WTC11 (cell line): Measurements from ENCODE around the gene PIGO. TPM values are rescaled to one million over a fixed set of nuclear protein-coding genes. Genes with fewer than 3 reads are reported as not detected.

Experiments
- ATF1 ChIP-seq: sonication (generic); formaldehyde crosslinking; IDR thresholded peaks from 2 replicates; pipeline ENCODE4 v1.8.1; 2023; ENCODE audit warnings: mild to moderate bottlenecking, moderate library complexity, missing genetic modification reagents
- CBFB ChIP-seq: sonication (generic); formaldehyde crosslinking; IDR thresholded peaks from 2 replicates; pipeline ENCODE4 v1.8.1; 2022; ENCODE audit warnings: mild to moderate bottlenecking, low read depth, missing genetic modification reagents
- ETV6 ChIP-seq: sonication (generic); formaldehyde crosslinking; IDR thresholded peaks from 2 replicates; pipeline ENCODE4 v1.8.1; 2022; ENCODE audit warnings: mild to moderate bottlenecking, missing genetic modification reagents
- FOXK1 ChIP-seq: sonication (generic); formaldehyde crosslinking; IDR thresholded peaks from 2 replicates; pipeline ENCODE4 v1.8.0; 2022; ENCODE audit warnings: mild to moderate bottlenecking, moderate library complexity, missing genetic modification reagents
- GTF2I ChIP-seq: fragments of 250-450 bp; sonication (Bioruptor Pico); conservative IDR thresholded peaks from 2 replicates; pipeline ENCODE4 v1.4.0; 2021; ENCODE audit warnings: mild to moderate bottlenecking
- MXD4 ChIP-seq: fragments of 250-450 bp; sonication (Bioruptor Pico); IDR thresholded peaks from 2 replicates; pipeline ENCODE4 v1.8.0; 2021; ENCODE audit warnings: mild to moderate bottlenecking, moderate library complexity, borderline replicate concordance
- MYBL2 ChIP-seq: sonication (generic); formaldehyde crosslinking; IDR thresholded peaks from 2 replicates; pipeline ENCODE4 v1.8.1; 2023; ENCODE audit warnings: mild to moderate bottlenecking, moderate library complexity, missing genetic modification reagents
- NFATC4 ChIP-seq: fragments of 250-450 bp; sonication (Bioruptor Pico); IDR thresholded peaks from 2 replicates; pipeline ENCODE4 v1.9.0; 2021; ENCODE audit warnings: mild to moderate bottlenecking
- NR3C1 ChIP-seq: sonication (generic); formaldehyde crosslinking; conservative IDR thresholded peaks from 2 replicates; pipeline ENCODE4 v1.8.1; 2023; ENCODE audit warnings: low read depth, mild to moderate bottlenecking, missing genetic modification reagents
- RELA ChIP-seq: sonication (generic); formaldehyde crosslinking; IDR thresholded peaks from 2 replicates; pipeline ENCODE4 v1.8.1; 2022; ENCODE audit warnings: missing genetic modification reagents, mild to moderate bottlenecking, borderline replicate concordance
- RORB ChIP-seq: fragments of 250-450 bp; sonication (Bioruptor Pico); IDR thresholded peaks from 2 replicates; pipeline ENCODE4 v1.9.0; 2021; ENCODE audit warnings: mild to moderate bottlenecking
- SMAD3 ChIP-seq: sonication (generic); formaldehyde crosslinking; IDR thresholded peaks from 2 replicates; pipeline ENCODE4 v1.8.0; 2022; ENCODE audit warnings: missing genetic modification reagents, mild to moderate bottlenecking, borderline replicate concordance
- TCF7 ChIP-seq: sonication (generic); formaldehyde crosslinking; IDR thresholded peaks from 2 replicates; pipeline ENCODE4 v1.8.0; 2022; ENCODE audit warnings: mild to moderate bottlenecking, low read depth, missing genetic modification reagents, moderate library complexity
- TEAD1 ChIP-seq: sonication (generic); formaldehyde crosslinking; IDR thresholded peaks from 2 replicates; pipeline ENCODE4 v1.8.0; 2022; ENCODE audit warnings: mild to moderate bottlenecking, missing genetic modification reagents
- ZNF121 ChIP-seq: sonication (generic); formaldehyde crosslinking; IDR thresholded peaks from 2 replicates; pipeline ENCODE4 v1.8.0; 2023; ENCODE audit warnings: missing genetic modification reagents
- ZNF138 ChIP-seq: sonication (generic); formaldehyde crosslinking; conservative IDR thresholded peaks from 2 replicates; pipeline ENCODE4 v1.8.1; 2022; ENCODE audit warnings: mild to moderate bottlenecking, moderate library complexity, missing genetic modification reagents
- ZNF219 ChIP-seq: sonication (generic); formaldehyde crosslinking; IDR thresholded peaks from 2 replicates; pipeline ENCODE4 v1.8.0; 2023; ENCODE audit warnings: missing genetic modification reagents, mild to moderate bottlenecking, borderline replicate concordance
- ZNF416 ChIP-seq: fragments of 250-450 bp; sonication (Bioruptor Pico); IDR thresholded peaks from 2 replicates; pipeline ENCODE4 v1.9.0; 2021; ENCODE audit warnings: mild to moderate bottlenecking, inconsistent platforms
- ZNF423 ChIP-seq: fragments of 250-450 bp; sonication (Bioruptor Pico); IDR thresholded peaks from 2 replicates; pipeline ENCODE4 v2.1.2; 2022; ENCODE audit warnings: mild to moderate bottlenecking, moderate library complexity
- total RNA-seq: library from RNA; stranded (reverse); gene quantifications from 3 replicates; pipeline ENCODE4 v1.2.3, GENCODE V29; 2021
- TF ChIP-seq, protein P1 (sequence below): sonication (generic); formaldehyde crosslinking; IDR thresholded peaks from 2 replicates; pipeline ENCODE4 v1.8.1; 2023; ENCODE audit warnings: mild to moderate bottlenecking, missing genetic modification reagents, moderate library complexity
- TF ChIP-seq, protein P2 (sequence below): fragments of 250-450 bp; sonication (Bioruptor Pico); IDR thresholded peaks from 2 replicates; pipeline ENCODE4 v1.9.0; 2021; ENCODE audit warnings: mild to moderate bottlenecking
- TF ChIP-seq, protein P3 (sequence below): fragments of 250-450 bp; sonication (Bioruptor Pico); conservative IDR thresholded peaks from 2 replicates; pipeline ENCODE4 v1.9.0; 2021; ENCODE audit warnings: mild to moderate bottlenecking
- TF ChIP-seq, protein P4 (sequence below): sonication (generic); formaldehyde crosslinking; IDR thresholded peaks from 2 replicates; pipeline ENCODE4 v1.8.1; 2023; ENCODE audit warnings: mild to moderate bottlenecking, missing genetic modification reagents, borderline replicate concordance
- TF ChIP-seq, protein P5 (sequence below): sonication (generic); formaldehyde crosslinking; IDR thresholded peaks from 2 replicates; pipeline ENCODE4 v1.8.0; 2023; ENCODE audit warnings: mild to moderate bottlenecking, missing genetic modification reagents
- TF ChIP-seq, protein P6 (sequence below): sonication (generic); formaldehyde crosslinking; IDR thresholded peaks from 2 replicates; pipeline ENCODE4 v1.8.0; 2022; ENCODE audit warnings: mild to moderate bottlenecking, missing genetic modification reagents
- TF ChIP-seq, protein P7 (sequence below): sonication (generic); formaldehyde crosslinking; IDR thresholded peaks from 2 replicates; pipeline ENCODE4 v1.8.1; 2022; ENCODE audit warnings: mild to moderate bottlenecking, missing genetic modification reagents, moderate library complexity, borderline replicate concordance

The PIGO gene
- total RNA-seq, 1 experiment from 2014 or later: 23.8 TPM

DNA sequence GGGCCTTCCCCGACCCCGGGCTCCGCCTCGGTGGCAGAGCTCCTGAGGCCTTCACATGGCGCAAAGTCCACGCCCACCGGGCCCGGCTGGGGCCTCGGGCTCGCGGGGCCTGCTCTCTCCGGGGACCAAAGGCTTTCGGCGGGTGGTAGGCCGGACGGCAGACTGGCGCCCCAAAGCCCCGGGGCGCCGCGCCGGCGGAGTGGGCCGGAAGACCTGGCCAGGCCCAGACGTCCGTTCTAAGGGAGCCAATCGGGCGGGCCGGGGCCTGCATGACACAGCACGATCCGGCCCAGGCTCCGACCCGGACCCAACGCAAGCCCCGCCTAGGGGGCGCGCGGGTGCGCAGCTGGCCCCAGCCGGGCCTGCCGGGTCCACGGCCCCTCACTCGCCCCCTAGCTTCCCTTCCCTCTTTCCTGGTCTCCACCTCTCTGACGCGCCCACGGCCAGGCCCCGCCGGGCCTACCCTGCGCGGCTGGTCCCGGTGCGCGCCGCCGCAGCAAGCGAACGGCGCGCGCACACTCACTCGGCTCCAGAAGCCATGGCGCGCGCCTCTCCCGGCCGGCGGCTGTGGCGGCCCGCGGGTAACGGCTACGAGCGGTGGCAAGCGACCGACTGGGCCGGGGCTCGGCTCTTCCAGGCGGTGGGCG lies 24.5 kb downstream of the PIGO start (continued):
- TF ChIP-seq, protein P1, sequence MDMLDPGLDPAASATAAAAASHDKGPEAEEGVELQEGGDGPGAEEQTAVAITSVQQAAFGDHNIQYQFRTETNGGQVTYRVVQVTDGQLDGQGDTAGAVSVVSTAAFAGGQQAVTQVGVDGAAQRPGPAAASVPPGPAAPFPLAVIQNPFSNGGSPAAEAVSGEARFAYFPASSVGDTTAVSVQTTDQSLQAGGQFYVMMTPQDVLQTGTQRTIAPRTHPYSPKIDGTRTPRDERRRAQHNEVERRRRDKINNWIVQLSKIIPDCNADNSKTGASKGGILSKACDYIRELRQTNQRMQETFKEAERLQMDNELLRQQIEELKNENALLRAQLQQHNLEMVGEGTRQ (CRISPR knock-in tag): no peak; the same call in 1 of the 2 replicates
- TF ChIP-seq, protein P2, sequence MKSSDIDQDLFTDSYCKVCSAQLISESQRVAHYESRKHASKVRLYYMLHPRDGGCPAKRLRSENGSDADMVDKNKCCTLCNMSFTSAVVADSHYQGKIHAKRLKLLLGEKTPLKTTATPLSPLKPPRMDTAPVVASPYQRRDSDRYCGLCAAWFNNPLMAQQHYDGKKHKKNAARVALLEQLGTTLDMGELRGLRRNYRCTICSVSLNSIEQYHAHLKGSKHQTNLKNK (CRISPR knock-in tag): no peak
- TF ChIP-seq RELA (CRISPR knock-in tag) (peak; percentile 87; the same call in 1 of the 2 replicates), ZNF121 (CRISPR knock-in tag) (no peak), FOXK1 (CRISPR knock-in tag) (no peak), NR3C1 (CRISPR knock-in tag) (no peak), ATF1 (CRISPR knock-in tag) (peak; percentile 83; the same call in 1 of the 2 replicates), ZNF423 (CRISPR knock-in tag) (peak; percentile 50; the same call in 1 of the 2 replicates), ETV6 (CRISPR knock-in tag) (no peak; the same call in 1 of the 2 replicates), GTF2I (CRISPR knock-in tag) (no peak), NFATC4 (0 out of 2 replicates have a peak, but pooled peaks have one; percentile 42), TCF7 (CRISPR knock-in tag) (no peak), ZNF416 (CRISPR knock-in tag) (no peak), SMAD3 (CRISPR knock-in tag) (no peak), RORB (CRISPR knock-in tag) (no peak), TEAD1 (CRISPR knock-in tag) (peak; percentile 83; the same call in 1 of the 2 replicates), MXD4 (CRISPR knock-in tag) (no peak), ZNF219 (CRISPR knock-in tag) (peak; percentile 55; the same call in 1 of the 2 replicates), CBFB (CRISPR knock-in tag) (no peak), MYBL2 (CRISPR knock-in tag) (no peak), ZNF138 (CRISPR knock-in tag) (peak; percentile 67; the same call in 1 of the 2 replicates)
- TF ChIP-seq, protein P3, sequence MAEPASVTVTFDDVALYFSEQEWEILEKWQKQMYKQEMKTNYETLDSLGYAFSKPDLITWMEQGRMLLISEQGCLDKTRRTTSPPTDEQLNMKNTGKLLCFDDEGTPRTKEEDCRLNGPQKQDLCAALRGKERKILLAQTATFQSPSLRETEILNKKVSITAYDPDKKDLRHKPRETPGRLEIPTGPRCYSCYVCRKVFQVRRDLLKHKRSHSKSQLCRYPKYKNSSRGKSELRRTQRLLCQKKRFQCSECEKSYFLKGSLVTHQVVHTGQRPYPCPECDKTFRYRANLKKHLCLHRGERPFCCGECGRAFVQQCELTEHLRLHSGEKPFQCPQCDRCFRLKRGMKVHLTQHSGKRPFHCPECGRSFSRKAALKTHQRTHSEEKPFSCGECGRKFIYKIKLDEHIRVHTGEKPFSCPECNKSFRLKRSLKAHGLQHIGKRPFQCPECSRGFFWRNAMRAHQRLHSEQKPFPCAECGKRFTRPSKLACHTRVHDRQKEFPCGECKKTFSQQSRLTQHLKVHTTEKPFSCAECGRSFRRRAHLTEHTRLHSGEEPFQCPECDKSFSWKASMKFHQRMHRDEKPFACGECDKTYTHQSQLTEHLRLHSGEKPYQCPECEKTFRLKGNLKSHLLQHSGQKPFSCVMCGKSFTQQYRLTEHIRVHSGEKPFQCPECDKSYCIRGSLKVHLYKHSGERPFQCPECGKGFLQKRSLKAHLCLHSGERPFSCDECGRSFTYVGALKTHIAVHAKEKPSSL (CRISPR knock-in tag): no peak
- TF ChIP-seq, protein P4, sequence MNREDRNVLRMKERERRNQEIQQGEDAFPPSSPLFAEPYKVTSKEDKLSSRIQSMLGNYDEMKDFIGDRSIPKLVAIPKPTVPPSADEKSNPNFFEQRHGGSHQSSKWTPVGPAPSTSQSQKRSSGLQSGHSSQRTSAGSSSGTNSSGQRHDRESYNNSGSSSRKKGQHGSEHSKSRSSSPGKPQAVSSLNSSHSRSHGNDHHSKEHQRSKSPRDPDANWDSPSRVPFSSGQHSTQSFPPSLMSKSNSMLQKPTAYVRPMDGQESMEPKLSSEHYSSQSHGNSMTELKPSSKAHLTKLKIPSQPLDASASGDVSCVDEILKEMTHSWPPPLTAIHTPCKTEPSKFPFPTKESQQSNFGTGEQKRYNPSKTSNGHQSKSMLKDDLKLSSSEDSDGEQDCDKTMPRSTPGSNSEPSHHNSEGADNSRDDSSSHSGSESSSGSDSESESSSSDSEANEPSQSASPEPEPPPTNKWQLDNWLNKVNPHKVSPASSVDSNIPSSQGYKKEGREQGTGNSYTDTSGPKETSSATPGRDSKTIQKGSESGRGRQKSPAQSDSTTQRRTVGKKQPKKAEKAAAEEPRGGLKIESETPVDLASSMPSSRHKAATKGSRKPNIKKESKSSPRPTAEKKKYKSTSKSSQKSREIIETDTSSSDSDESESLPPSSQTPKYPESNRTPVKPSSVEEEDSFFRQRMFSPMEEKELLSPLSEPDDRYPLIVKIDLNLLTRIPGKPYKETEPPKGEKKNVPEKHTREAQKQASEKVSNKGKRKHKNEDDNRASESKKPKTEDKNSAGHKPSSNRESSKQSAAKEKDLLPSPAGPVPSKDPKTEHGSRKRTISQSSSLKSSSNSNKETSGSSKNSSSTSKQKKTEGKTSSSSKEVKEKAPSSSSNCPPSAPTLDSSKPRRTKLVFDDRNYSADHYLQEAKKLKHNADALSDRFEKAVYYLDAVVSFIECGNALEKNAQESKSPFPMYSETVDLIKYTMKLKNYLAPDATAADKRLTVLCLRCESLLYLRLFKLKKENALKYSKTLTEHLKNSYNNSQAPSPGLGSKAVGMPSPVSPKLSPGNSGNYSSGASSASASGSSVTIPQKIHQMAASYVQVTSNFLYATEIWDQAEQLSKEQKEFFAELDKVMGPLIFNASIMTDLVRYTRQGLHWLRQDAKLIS (CRISPR knock-in tag): no peak
- TF ChIP-seq, protein P5, sequence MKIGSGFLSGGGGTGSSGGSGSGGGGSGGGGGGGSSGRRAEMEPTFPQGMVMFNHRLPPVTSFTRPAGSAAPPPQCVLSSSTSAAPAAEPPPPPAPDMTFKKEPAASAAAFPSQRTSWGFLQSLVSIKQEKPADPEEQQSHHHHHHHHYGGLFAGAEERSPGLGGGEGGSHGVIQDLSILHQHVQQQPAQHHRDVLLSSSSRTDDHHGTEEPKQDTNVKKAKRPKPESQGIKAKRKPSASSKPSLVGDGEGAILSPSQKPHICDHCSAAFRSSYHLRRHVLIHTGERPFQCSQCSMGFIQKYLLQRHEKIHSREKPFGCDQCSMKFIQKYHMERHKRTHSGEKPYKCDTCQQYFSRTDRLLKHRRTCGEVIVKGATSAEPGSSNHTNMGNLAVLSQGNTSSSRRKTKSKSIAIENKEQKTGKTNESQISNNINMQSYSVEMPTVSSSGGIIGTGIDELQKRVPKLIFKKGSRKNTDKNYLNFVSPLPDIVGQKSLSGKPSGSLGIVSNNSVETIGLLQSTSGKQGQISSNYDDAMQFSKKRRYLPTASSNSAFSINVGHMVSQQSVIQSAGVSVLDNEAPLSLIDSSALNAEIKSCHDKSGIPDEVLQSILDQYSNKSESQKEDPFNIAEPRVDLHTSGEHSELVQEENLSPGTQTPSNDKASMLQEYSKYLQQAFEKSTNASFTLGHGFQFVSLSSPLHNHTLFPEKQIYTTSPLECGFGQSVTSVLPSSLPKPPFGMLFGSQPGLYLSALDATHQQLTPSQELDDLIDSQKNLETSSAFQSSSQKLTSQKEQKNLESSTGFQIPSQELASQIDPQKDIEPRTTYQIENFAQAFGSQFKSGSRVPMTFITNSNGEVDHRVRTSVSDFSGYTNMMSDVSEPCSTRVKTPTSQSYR (CRISPR knock-in tag): no peak
- TF ChIP-seq, protein P6, sequence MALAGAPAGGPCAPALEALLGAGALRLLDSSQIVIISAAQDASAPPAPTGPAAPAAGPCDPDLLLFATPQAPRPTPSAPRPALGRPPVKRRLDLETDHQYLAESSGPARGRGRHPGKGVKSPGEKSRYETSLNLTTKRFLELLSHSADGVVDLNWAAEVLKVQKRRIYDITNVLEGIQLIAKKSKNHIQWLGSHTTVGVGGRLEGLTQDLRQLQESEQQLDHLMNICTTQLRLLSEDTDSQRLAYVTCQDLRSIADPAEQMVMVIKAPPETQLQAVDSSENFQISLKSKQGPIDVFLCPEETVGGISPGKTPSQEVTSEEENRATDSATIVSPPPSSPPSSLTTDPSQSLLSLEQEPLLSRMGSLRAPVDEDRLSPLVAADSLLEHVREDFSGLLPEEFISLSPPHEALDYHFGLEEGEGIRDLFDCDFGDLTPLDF: no peak
- TF ChIP-seq, protein P7, sequence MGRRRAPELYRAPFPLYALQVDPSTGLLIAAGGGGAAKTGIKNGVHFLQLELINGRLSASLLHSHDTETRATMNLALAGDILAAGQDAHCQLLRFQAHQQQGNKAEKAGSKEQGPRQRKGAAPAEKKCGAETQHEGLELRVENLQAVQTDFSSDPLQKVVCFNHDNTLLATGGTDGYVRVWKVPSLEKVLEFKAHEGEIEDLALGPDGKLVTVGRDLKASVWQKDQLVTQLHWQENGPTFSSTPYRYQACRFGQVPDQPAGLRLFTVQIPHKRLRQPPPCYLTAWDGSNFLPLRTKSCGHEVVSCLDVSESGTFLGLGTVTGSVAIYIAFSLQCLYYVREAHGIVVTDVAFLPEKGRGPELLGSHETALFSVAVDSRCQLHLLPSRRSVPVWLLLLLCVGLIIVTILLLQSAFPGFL (CRISPR knock-in tag): no peak
